H1 (cell line): ENCODE data around the gene ABHD12. TPM values are rescaled to one million over a fixed set of nuclear protein-coding genes. Genes with fewer than 3 reads are reported as not detected.

Experiments
- CTCF ChIA-PET: fragments of 300-600 bp; sonication (Branson Sonifier 250); formaldehyde crosslinking; loops from one replicate; lab custom pipeline; 2021; ENCODE audit not compliant: partially characterized antibody; lab: Charles Lee
- POLR2A ChIA-PET: fragments of 300-600 bp; sonication (Branson Sonifier 250); formaldehyde crosslinking; loops from one replicate; lab custom pipeline; 2021; ENCODE audit warnings: inconsistent platforms; ENCODE audit not compliant: partially characterized antibody; lab: Charles Lee
- DNase-seq, 2 experiments: peaks; one replicate each; pipeline versions ENCODE4 v3.0.0 to v3.0.0-alpha.2; 2010 to 2022; ENCODE audit warnings: low spot score in 2 of 2, low read depth in 1 of 2, mixed read lengths in 1 of 2
- FAIRE-seq: peaks from 2 replicates; lab custom pipeline; 2011; peaks lifted over from hg19 to GRCh38; lab: Jason Lieb, UNC
- H2AFZ ChIP-seq: 2 replicates; pipeline ENCODE4 v1.8.1; 2012; ENCODE audit warnings: low read length, inconsistent platforms
- H2AK5ac ChIP-seq: 2 replicates; pipeline ENCODE4 v1.6.1; 2013; ENCODE audit warnings: low read depth, low read length
- H2BK120ac ChIP-seq: replicated peaks from 2 replicates; pipeline ENCODE3; 2013; ENCODE audit warnings: low read depth, low read length, inconsistent platforms
- H2BK12ac ChIP-seq: 2 replicates; pipeline ENCODE4 v1.6.1; 2013; ENCODE audit warnings: low read depth, low read length
- H2BK15ac ChIP-seq: 2 replicates; pipeline ENCODE4 v1.6.1; 2013; ENCODE audit warnings: low read length
- H2BK20ac ChIP-seq: 2 replicates; pipeline ENCODE4 v1.6.1; 2013; ENCODE audit warnings: low read length
- H2BK5ac ChIP-seq: 2 replicates; pipeline ENCODE4 v1.6.1; 2013; ENCODE audit warnings: low read depth, low read length
- H3K14ac ChIP-seq: 2 replicates; pipeline ENCODE4 v1.6.1; 2013; ENCODE audit warnings: inconsistent platforms; ENCODE audit not compliant: insufficient read length
- H3K18ac ChIP-seq: 2 replicates; pipeline ENCODE4 v1.6.1; 2013; ENCODE audit warnings: low read length; ENCODE audit errors: extremely low read depth
- H3K23ac ChIP-seq: 2 replicates; pipeline ENCODE4 v1.6.1; 2013; ENCODE audit warnings: inconsistent platforms; ENCODE audit not compliant: insufficient read length
- H3K23me2 ChIP-seq: 2 replicates; pipeline ENCODE4 v1.6.1; 2013; ENCODE audit warnings: low read depth, low read length
- H3K27ac ChIP-seq: 2 replicates; pipeline ENCODE4 v1.6.1; 2011; ENCODE audit warnings: low read depth, low read length, inconsistent platforms
- H3K27me3 ChIP-seq, 4 experiments: replicated peaks in 1 of 4; 1 replicate in 1 of 4; 2 replicates in 3 of 4; pipeline versions ENCODE4 v1.6.1 to v1.8.1; 2011 to 2013; ENCODE audit warnings: low read length in 3 of 4, mild to moderate bottlenecking in 3 of 4, inconsistent platforms in 2 of 4, mixed read lengths in 2 of 4, moderate library complexity in 1 of 4; ENCODE audit not compliant: control insufficient read depth in 3 of 4, insufficient read depth in 3 of 4; ENCODE audit errors: extremely low read depth in 1 of 4
- H3K36me3 ChIP-seq, 4 experiments: 2 replicates each; pipeline versions ENCODE4 v1.6.1 to v1.8.1; 2011 to 2013; ENCODE audit warnings: mild to moderate bottlenecking in 4 of 4, low read length in 3 of 4, moderate library complexity in 2 of 4, control low read depth in 1 of 4, inconsistent platforms in 1 of 4; ENCODE audit not compliant: insufficient read depth in 4 of 4, control insufficient read depth in 2 of 4
- H3K4ac ChIP-seq: replicated peaks from 2 replicates; pipeline ENCODE3; 2013; ENCODE audit warnings: low read length, low read depth, mixed read lengths, inconsistent platforms; ENCODE audit not compliant: insufficient read length
- H3K4me1 ChIP-seq, 4 experiments: replicated peaks in 1 of 4; 1 replicate in 1 of 4; 2 replicates in 3 of 4; pipeline versions ENCODE4 v1.6.1 to v1.8.1; 2011 to 2013; ENCODE audit warnings: low read length in 3 of 4, inconsistent platforms in 2 of 4, mixed read lengths in 1 of 4; ENCODE audit not compliant: insufficient read depth in 4 of 4, control insufficient read depth in 3 of 4
- H3K4me2 ChIP-seq, 2 experiments: 2 replicates each; pipeline versions ENCODE4 v1.6.1 to v1.8.1; 2011 to 2013; ENCODE audit warnings: low read depth in 2 of 2, low read length in 2 of 2, control low read depth in 1 of 2, inconsistent platforms in 1 of 2, mild to moderate bottlenecking in 1 of 2; ENCODE audit not compliant: insufficient read depth in 1 of 2
- H3K4me3 ChIP-seq, 4 experiments: fragments of 200-600, 300-600 bp in 1 of 4; sonication (generic), shearing (Covaris generic), sonication (Bioruptor Twin) in 1 of 4; 2 replicates each; pipeline versions ENCODE4 v1.5.1 to v1.8.1; 2011 to 2016; ENCODE audit warnings: low read length in 4 of 4, low read depth in 3 of 4, control low read depth in 2 of 4, inconsistent platforms in 2 of 4, mild to moderate bottlenecking in 2 of 4, mixed read lengths in 1 of 4, moderate library complexity in 1 of 4; ENCODE audit not compliant: insufficient read depth in 2 of 4; ENCODE audit errors: extremely low read depth in 1 of 4
- H3K56ac ChIP-seq: replicated peaks from 2 replicates; pipeline ENCODE3; 2013; ENCODE audit warnings: low read depth, mild to moderate bottlenecking, mixed read lengths, low read length, inconsistent platforms; ENCODE audit not compliant: insufficient read length
- H3K79me1 ChIP-seq: 2 replicates; pipeline ENCODE4 v1.6.1; 2013; ENCODE audit warnings: low read depth, low read length, control low read depth
- H3K79me2 ChIP-seq, 2 experiments: 2 replicates each; pipeline versions ENCODE4 v1.6.1 to v1.8.1; 2012 to 2013; ENCODE audit warnings: low read length in 2 of 2, mild to moderate bottlenecking in 2 of 2, inconsistent platforms in 1 of 2; ENCODE audit not compliant: insufficient read depth in 2 of 2, control insufficient read depth in 1 of 2
- H3K9ac ChIP-seq, 4 experiments: replicated peaks in 1 of 4; 1 replicate in 1 of 4; 2 replicates in 3 of 4; pipeline versions ENCODE4 v1.6.1 to v1.8.1; 2011 to 2013; ENCODE audit warnings: low read depth in 3 of 4, low read length in 3 of 4, control low read depth in 2 of 4, mild to moderate bottlenecking in 2 of 4, moderate library complexity in 2 of 4, inconsistent platforms in 1 of 4; ENCODE audit errors: extremely low read depth in 1 of 4
- H3K9me3 ChIP-seq, 2 experiments: 2 replicates each; pipeline versions ENCODE4 v1.6.1 to v1.8.1; 2012 to 2013; ENCODE audit warnings: mild to moderate bottlenecking in 2 of 2, moderate library complexity in 2 of 2, control low read depth in 1 of 2, inconsistent platforms in 1 of 2, low read depth in 1 of 2, low read length in 1 of 2, mixed read lengths in 1 of 2; ENCODE audit not compliant: insufficient read depth in 2 of 2
- H4K20me1 ChIP-seq, 2 experiments: replicated peaks in 1 of 2; 2 replicates each; pipeline versions ENCODE3 to v1.8.1; 2011 to 2013; ENCODE audit warnings: inconsistent platforms in 2 of 2, low read length in 2 of 2, mild to moderate bottlenecking in 1 of 2; ENCODE audit not compliant: insufficient read depth in 2 of 2, control insufficient read depth in 1 of 2
- H4K5ac ChIP-seq: 2 replicates; pipeline ENCODE4 v1.6.1; 2013; ENCODE audit warnings: low read length, low read depth, mixed read lengths, inconsistent platforms; ENCODE audit not compliant: insufficient read length
- H4K8ac ChIP-seq: 2 replicates; pipeline ENCODE4 v1.8.0; 2013; ENCODE audit warnings: mild to moderate bottlenecking, moderate library complexity, low read length, inconsistent platforms; ENCODE audit not compliant: insufficient read depth; ENCODE audit errors: extremely low read depth
- H4K91ac ChIP-seq: replicated peaks from 2 replicates; pipeline ENCODE3; 2013; ENCODE audit warnings: low read length, mixed read lengths, inconsistent platforms; ENCODE audit not compliant: insufficient read length
- ASH2L ChIP-seq: fragments of 200-600, 300-600 bp; sonication (generic); IDR thresholded peaks from one replicate; pipeline ENCODE4 v1.7.1; 2017; ENCODE audit warnings: low read length
- BACH1 ChIP-seq: IDR thresholded peaks from 2 replicates; pipeline ENCODE4 v1.6.1; 2012; ENCODE audit warnings: low read length, improper control_type of control experiment
- CBX5 ChIP-seq: fragments of 300-800, 300-1000 bp; sonication (generic); IDR thresholded peaks from 2 replicates; pipeline ENCODE4 v1.7.1; 2016; ENCODE audit warnings: antibody characterized with exemption, low read length, low read depth
- CHD1 ChIP-seq: IDR thresholded peaks from 2 replicates; pipeline ENCODE4 v1.6.1; 2012; ENCODE audit warnings: low read depth, low read length, improper control_type of control experiment
- HDAC6 ChIP-seq: IDR thresholded peaks from one replicate; pipeline ENCODE4 v1.7.1; 2012; ENCODE audit warnings: low read depth, mild to moderate bottlenecking, inconsistent platforms, low read length, moderate library complexity
- JUND ChIP-seq: IDR thresholded peaks from 2 replicates; pipeline ENCODE4 v1.6.1; 2011; ENCODE audit warnings: mild to moderate bottlenecking, improper control_type of control experiment, low read length
- POLR2A ChIP-seq, 2 experiments: IDR thresholded peaks; 1 replicate in 1 of 2; 2 replicates in 1 of 2; pipeline ENCODE4 v1.6.1; 2011; ENCODE audit warnings: low read depth in 2 of 2, low read length in 2 of 2, mild to moderate bottlenecking in 2 of 2; ENCODE audit errors: control extremely low read depth in 1 of 2
- RNF2 ChIP-seq: fragments of 200-900, 300-1000 bp; sonication (generic); IDR thresholded peaks from 2 replicates; pipeline ENCODE4 v1.7.1; 2016; ENCODE audit warnings: borderline replicate concordance, low read depth, mild to moderate bottlenecking, antibody characterized with exemption, low read length; ENCODE audit not compliant: poor library complexity, severe bottlenecking; ENCODE audit errors: missing control alignments
- SP2 ChIP-seq: IDR thresholded peaks from 2 replicates; pipeline ENCODE4 v1.6.1; 2012; ENCODE audit warnings: mild to moderate bottlenecking, low read length, inconsistent platforms
- SP4 ChIP-seq: IDR thresholded peaks from 2 replicates; pipeline ENCODE4 v1.6.1; 2012; ENCODE audit warnings: low read length, inconsistent platforms
- SUZ12 ChIP-seq: fragments of 200-600 bp; sonication (generic); IDR thresholded peaks from 2 replicates; pipeline ENCODE4 v1.6.1; 2012; ENCODE audit warnings: mild to moderate bottlenecking, inconsistent platforms, low read length, moderate library complexity, mixed read lengths
- WGBS, 2 experiments: shearing (Covaris generic) in 1 of 2; methylation state at CpG; one replicate each; pipeline versions ENCODE4 v1.1.6 to v1.1.7; 2013 to 2015; ENCODE audit warnings: low lambda C conversion rate in 2 of 2, mixed read lengths in 2 of 2, inconsistent platforms in 1 of 2, low coverage in 1 of 2, missing lambda C conversion rate in 1 of 2; ENCODE audit not compliant: insufficient replicate concordance in 2 of 2, insufficient coverage in 1 of 2, insufficient read length in 1 of 2; ENCODE audit errors: extremely low coverage in 1 of 2, missing lambda C conversion rate in 1 of 2; 5-methylcytosine and 5-hydroxymethylcytosine counted together
- polyA plus RNA-seq, 7 experiments: library from polyadenylated mRNA; depleted of rRNA in 3 of 7; stranded (reverse) in 5 of 7; unstranded in 2 of 7; fragments of >200 nt in 5 of 7; fragments of 200-250 nt in 2 of 7; gene quantifications; 1 replicate in 5 of 7; 2 replicates in 1 of 7; 4 replicates in 1 of 7; pipeline versions ENCODE4 v1.2.1 to v1.2.3, GENCODE V29; 2011 to 2013; ENCODE audit warnings: missing spikeins in 2 of 7, mixed read lengths in 2 of 7
- total RNA-seq: library from RNA; stranded (reverse); fragmentation: NEBNext Ultra II Directional; extraction: Animal tissue kit (Norgen Biotek cat#: 25700); gene quantifications from 2 replicates; pipeline ENCODE4 v1.2.1, GENCODE V29; 2021
- TF ChIP-seq, protein P1 (sequence below): IDR thresholded peaks from 2 replicates; pipeline ENCODE4 v1.6.1; 2012; ENCODE audit warnings: inconsistent platforms

The ABHD12 gene
- total and polyA plus RNA-seq, 2 of the 8 experiments (the other 6 are each of a cell fraction or from before 2014, with no cell fraction given), result 31.3 to 59.5 TPM

DNA sequence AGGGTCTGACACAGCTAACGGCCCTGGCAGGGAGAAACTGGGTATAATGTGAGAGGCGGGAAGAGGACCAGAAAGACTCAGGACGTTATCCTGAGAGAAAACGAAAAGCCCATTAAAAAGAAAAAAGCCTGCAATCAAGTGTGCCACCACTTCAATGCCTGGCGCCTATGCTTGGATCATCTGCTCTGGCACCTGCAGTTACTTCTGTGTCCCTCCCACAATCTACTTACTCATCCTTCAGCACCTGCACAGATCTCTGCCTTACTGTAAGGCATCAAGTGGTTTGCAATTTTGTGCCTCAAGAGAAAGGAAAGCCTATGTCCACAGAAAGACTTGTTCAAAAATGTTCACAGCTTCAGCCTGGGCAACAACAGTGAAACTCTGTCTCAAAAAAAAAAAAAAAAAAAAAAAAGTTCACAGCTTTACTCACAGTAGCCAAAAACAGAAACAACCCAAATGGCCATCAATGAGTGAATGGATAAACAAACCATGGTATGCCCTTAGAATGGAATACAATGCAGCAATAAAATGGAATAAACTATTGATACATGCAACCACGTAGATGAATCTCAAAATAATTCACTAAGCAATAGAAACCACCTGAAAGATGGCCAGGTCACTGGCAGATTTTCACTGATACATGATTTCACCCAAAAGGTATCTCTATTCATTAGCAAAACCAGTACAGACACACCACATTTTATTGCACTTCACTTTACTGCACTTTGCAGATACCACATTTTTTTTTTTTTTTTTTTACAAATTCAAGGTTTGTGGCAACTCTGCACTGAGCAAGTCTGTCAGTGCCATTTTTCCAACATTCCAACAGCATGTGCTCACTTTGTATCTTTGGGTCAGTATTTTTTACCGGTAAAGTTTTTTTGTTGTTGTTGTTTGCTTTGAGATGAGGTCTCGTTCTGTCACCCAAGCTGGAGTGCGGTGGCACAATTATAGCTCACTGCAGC, 48.6 kb downstream of the ABHD12 start:
- peaks cover 16% of the 10 kb centered on the region for H3K79me1 ChIP-seq
- peaks cover 3 to 15% of the 10 kb centered on the region in 2 experiments for H4K20me1 ChIP-seq
- H3K4me3 ChIP-seq, result no peak overlapping the region
- H3K4ac ChIP-seq, result no peak overlapping the region
- no peak for DNase-seq
- no peak overlapping the region for H3K23ac ChIP-seq
- H2BK15ac ChIP-seq, result no peak overlapping the region
- H3K56ac ChIP-seq, result no peak overlapping the region
- H2BK120ac ChIP-seq, result no peak overlapping the region
- no peak overlapping the region for H4K91ac ChIP-seq
- H3K4me2 ChIP-seq, result no peak overlapping the region
- no peak overlapping the region for H4K8ac ChIP-seq
- no peak overlapping the region for H3K14ac ChIP-seq
- no peaks in the 10 kb centered on the region for H3K23me2 ChIP-seq
- no peaks in the 10 kb centered on the region for H3K36me3 ChIP-seq
- no peak overlapping the region for H2BK12ac ChIP-seq
- peaks cover 0 to 82% of the 10 kb centered on the region in 2 experiments; a peak in 2 of 4 replicates for H3K79me2 ChIP-seq
- no peak overlapping the region for H2AFZ ChIP-seq
- peaks cover 0 to 9% (median 4%) of the 10 kb centered on the region in 4 experiments; a peak in 4 of 7 replicates for H3K4me1 ChIP-seq
- no peak overlapping the region for H4K5ac ChIP-seq
- WGBS, 2 experiments, result 82% methylated on average over 9 of the region's 9 CpGs; no CpG with 5 or more reads in 1 of the 2 experiments
- no peak overlapping the region for H3K18ac ChIP-seq
- no peak overlapping the region for H3K27ac ChIP-seq
- no peaks in the 10 kb centered on the region for H3K9me3 ChIP-seq
- no peak overlapping the region for H2BK20ac ChIP-seq
- H3K9ac ChIP-seq, result no peak overlapping the region
- no peak overlapping the region for H2AK5ac ChIP-seq
- ChIA-PET CTCF (interaction anchor here (1.0 to 3.4 kb wide), 4 partner anchors 11 to 57 kb away, joined by 3 to 23 read pairs (median 4); no protein-coding TSS in a partner anchor), POLR2A (interaction anchor here (1.3 to 2.4 kb wide), 2 partner anchors 14 to 65 kb away, joined by 3 to 13 read pairs; partner anchors contain the start of gene GINS1)
- no peak for FAIRE-seq
- H2BK5ac ChIP-seq, result no peak overlapping the region
- no peaks in the 10 kb centered on the region for H3K27me3 ChIP-seq
- TF ChIP-seq POLR2A (IDR thresholded peaks at IDR 0.05; ENCODE audit: control extremely low read depth in 1 of 2, low read depth in 2 of 2, low read length in 2 of 2) (no peak), SUZ12 (no peak), RNF2 (no peak), CBX5 (no peak), JUND (no peak), HDAC6 (no peak), CHD1 (no peak), BACH1 (no peak), ASH2L (no peak), SP4 (no peak), SP2 (no peak)
- TF ChIP-seq, protein P1, sequence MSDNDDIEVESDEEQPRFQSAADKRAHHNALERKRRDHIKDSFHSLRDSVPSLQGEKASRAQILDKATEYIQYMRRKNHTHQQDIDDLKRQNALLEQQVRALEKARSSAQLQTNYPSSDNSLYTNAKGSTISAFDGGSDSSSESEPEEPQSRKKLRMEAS, result no peak
